ENCODE results near the gene GORASP1. TPM values are rescaled to one million over a fixed set of nuclear protein-coding genes. Genes with fewer than 3 reads are reported as not detected.
A peak's percentile ranks its signal among the peaks of the same experiment; 100 is the strongest.

Gene GORASP1
- polyA plus RNA-seq, 1 donor (not counting 4 experiments of a cell fraction or from before 2014, with no cell fraction given), result 43.7 TPM

- Histone ChIP-seq H3K4me3 (ENCODE audit: control insufficient read depth in 2 of 3, extremely low read depth in 1 of 3, insufficient read depth in 2 of 3, low read depth in 1 of 3, low read length in 3 of 3) (no peak overlapping the region), H3K36me3 (ENCODE audit: control insufficient read depth in 2 of 2, extremely low read depth in 1 of 2, insufficient read depth in 2 of 2, low read length in 2 of 2) (no peaks in the 10 kb centered on the region), H3K4me2 (ENCODE audit: control insufficient read depth, extremely low read depth, insufficient read depth, low read depth, low read length) (peak overlapping the region; percentile 48), H3K9ac (ENCODE audit: control insufficient read depth, extremely low read depth, insufficient read depth, low read length) (no peak overlapping the region), H3K9me1 (ENCODE audit: control insufficient read depth, extremely low read depth, insufficient read depth, low read length) (no peaks in the 10 kb centered on the region), H3K27me3 (ENCODE audit: control insufficient read depth, extremely low read depth, insufficient read depth, low read length) (no peaks in the 10 kb centered on the region), H3K9me3 (ENCODE audit: control insufficient read depth, low read depth, low read length) (no peaks in the 10 kb centered on the region), H3K4me1 (ENCODE audit: control insufficient read depth, extremely low read depth, insufficient read depth, low read length) (peaks cover 16% of the 10 kb centered on the region), H3K79me2 (ENCODE audit: control insufficient read depth, insufficient read depth, low read length) (no peaks in the 10 kb centered on the region), H3K27ac (ENCODE audit: control insufficient read depth, insufficient read depth, low read length) (no peak overlapping the region), H2AFZ (ENCODE audit: control insufficient read depth, low read length) (no peak overlapping the region), H4K20me1 (ENCODE audit: control insufficient read depth, extremely low read depth, insufficient read depth, low read length) (no peaks in the 10 kb centered on the region)
- TF ChIP-seq EZH2 (IDR thresholded peaks at IDR 0.05; ENCODE audit: low read length), result no peak
- TF ChIP-seq, protein P1, sequence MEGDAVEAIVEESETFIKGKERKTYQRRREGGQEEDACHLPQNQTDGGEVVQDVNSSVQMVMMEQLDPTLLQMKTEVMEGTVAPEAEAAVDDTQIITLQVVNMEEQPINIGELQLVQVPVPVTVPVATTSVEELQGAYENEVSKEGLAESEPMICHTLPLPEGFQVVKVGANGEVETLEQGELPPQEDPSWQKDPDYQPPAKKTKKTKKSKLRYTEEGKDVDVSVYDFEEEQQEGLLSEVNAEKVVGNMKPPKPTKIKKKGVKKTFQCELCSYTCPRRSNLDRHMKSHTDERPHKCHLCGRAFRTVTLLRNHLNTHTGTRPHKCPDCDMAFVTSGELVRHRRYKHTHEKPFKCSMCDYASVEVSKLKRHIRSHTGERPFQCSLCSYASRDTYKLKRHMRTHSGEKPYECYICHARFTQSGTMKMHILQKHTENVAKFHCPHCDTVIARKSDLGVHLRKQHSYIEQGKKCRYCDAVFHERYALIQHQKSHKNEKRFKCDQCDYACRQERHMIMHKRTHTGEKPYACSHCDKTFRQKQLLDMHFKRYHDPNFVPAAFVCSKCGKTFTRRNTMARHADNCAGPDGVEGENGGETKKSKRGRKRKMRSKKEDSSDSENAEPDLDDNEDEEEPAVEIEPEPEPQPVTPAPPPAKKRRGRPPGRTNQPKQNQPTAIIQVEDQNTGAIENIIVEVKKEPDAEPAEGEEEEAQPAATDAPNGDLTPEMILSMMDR (optimal IDR thresholded peaks at IDR 0.05 in 1 of 3, IDR thresholded peaks at IDR 0.05 in 1 of 3, conservative IDR thresholded peaks at IDR 0.05 in 1 of 3; ENCODE audit: extremely low read depth in 1 of 3, insufficient read depth in 2 of 3, low read length in 3 of 3), result no peak
- FAIRE-seq (no peak), DNase-seq (ENCODE audit: low read depth, low spot score) (no peak)
- dilution Hi-C loops (cut with MboI; ENCODE audit: extremely low pct_ligation_motif_present, low sequenced_read_pairs), result no loop called here
Measured at GRCh38 chr3:39125841-39126500, 18.5 kb upstream of the GORASP1 start.

DNA sequence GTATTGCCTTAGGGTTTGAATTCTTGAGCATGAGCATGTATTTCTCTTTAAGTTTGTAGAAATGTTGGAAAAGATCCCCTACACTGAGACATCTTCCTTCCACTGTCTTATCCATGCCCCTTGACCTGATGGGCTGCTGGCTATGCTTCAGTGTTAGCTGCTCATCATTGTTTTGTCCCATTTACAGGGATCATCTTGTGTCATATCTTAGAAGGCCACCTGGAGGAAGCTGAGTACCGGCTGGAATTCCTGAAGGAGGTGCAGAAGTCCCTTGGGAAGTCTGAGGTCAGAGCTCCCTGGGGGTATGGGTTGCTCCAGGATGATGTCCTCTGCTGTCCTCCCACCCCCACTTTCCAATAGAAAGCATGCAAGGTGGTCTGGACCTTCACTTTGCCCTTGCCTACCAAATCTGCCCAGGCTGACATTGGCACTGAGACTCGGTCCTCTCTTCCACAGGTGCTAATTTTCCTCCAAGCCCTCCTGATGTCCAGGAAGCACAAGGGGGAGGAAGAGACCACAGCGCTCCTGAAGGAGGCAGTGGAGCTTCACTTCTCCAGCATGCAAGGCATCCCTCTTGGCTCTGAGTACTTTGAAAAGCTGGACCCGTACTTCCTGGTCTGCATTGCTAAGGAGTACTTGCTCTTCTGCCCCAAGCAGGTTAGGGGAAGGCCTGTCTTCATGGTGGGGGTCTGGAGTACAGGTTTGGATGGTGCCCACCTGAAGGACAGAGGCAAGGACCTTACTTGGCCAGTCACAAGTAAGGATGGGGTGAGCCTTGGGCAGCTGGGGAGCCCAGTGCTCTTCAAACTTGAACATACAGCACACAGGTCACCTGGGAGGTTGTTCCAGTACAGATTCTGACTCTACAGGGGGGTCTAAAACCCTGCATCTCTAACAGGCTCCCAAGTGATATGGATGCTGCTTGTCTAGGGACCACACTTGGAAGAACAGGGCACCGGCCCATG, 17.7 kb upstream of the GORASP1 start:
- no peak overlapping the region for H3K9ac ChIP-seq (ENCODE audit: control insufficient read depth, extremely low read depth, insufficient read depth, low read length)
- H3K9me3 ChIP-seq (ENCODE audit: control insufficient read depth, low read depth, low read length), result no peaks in the 10 kb centered on the region
- DNase-seq (ENCODE audit: low read depth, low spot score), result no peak
- H3K36me3 ChIP-seq (ENCODE audit: control insufficient read depth in 2 of 2, extremely low read depth in 1 of 2, insufficient read depth in 2 of 2, low read length in 2 of 2), result no peaks in the 10 kb centered on the region
- H4K20me1 ChIP-seq (ENCODE audit: control insufficient read depth, extremely low read depth, insufficient read depth, low read length), result no peaks in the 10 kb centered on the region
- no peak overlapping the region for H3K27ac ChIP-seq (ENCODE audit: control insufficient read depth, insufficient read depth, low read length)
- no peaks in the 10 kb centered on the region for H3K79me2 ChIP-seq (ENCODE audit: control insufficient read depth, insufficient read depth, low read length)
- TF ChIP-seq EZH2 (IDR thresholded peaks at IDR 0.05; ENCODE audit: low read length), result no peak
- TF ChIP-seq, protein P1 (optimal IDR thresholded peaks at IDR 0.05 in 1 of 3, IDR thresholded peaks at IDR 0.05 in 1 of 3, conservative IDR thresholded peaks at IDR 0.05 in 1 of 3; ENCODE audit: extremely low read depth in 1 of 3, insufficient read depth in 2 of 3, low read length in 3 of 3), result peak; percentile 36 to 67 (median 44)
- H3K27me3 ChIP-seq (ENCODE audit: control insufficient read depth, extremely low read depth, insufficient read depth, low read length), result no peaks in the 10 kb centered on the region
- no peaks in the 10 kb centered on the region for H3K9me1 ChIP-seq (ENCODE audit: control insufficient read depth, extremely low read depth, insufficient read depth, low read length)
- H3K4me1 ChIP-seq (ENCODE audit: control insufficient read depth, extremely low read depth, insufficient read depth, low read length), result peaks cover 16% of the 10 kb centered on the region
- H3K4me3 ChIP-seq (ENCODE audit: control insufficient read depth in 2 of 3, extremely low read depth in 1 of 3, insufficient read depth in 2 of 3, low read depth in 1 of 3, low read length in 3 of 3), result no peak overlapping the region
- FAIRE-seq, result no peak
- H3K4me2 ChIP-seq (ENCODE audit: control insufficient read depth, extremely low read depth, insufficient read depth, low read depth, low read length), result peak overlapping the region; percentile 48
- H2AFZ ChIP-seq (ENCODE audit: control insufficient read depth, low read length), result no peak overlapping the region
- dilution Hi-C loops (cut with MboI; ENCODE audit: extremely low pct_ligation_motif_present, low sequenced_read_pairs), result no loop called here

All from keratinocyte (primary cell).